Mesenchymal stem cell (in vitro differentiated cells and primary cell): ENCODE measurements around the gene NYAP2.

ENCODE experiments used
- DNase-seq: peaks from one replicate; pipeline ENCODE4 v3.0.0-alpha.2; 2013
- H2AFZ ChIP-seq: one replicate; pipeline ENCODE4 v1.6.1; 2013; ENCODE audit warnings: low read depth, mild to moderate bottlenecking, control low read depth, inconsistent platforms, low read length, moderate library complexity
- H2AK5ac ChIP-seq: 2 replicates; pipeline ENCODE4 v1.6.1; 2013; ENCODE audit warnings: low read length, moderate library complexity, mild to moderate bottlenecking, inconsistent platforms; ENCODE audit not compliant: severe bottlenecking
- H2BK120ac ChIP-seq: one replicate; pipeline ENCODE4 v1.6.1; 2013; ENCODE audit warnings: low read depth, mild to moderate bottlenecking, inconsistent platforms, low read length, moderate library complexity
- H2BK12ac ChIP-seq, 2 experiments: one replicate each; pipeline ENCODE4 v1.6.1; 2013; ENCODE audit warnings: inconsistent platforms in 2 of 2, low read length in 2 of 2, mild to moderate bottlenecking in 2 of 2, moderate library complexity in 2 of 2, control low read depth in 1 of 2
- H2BK15ac ChIP-seq: one replicate; pipeline ENCODE4 v1.6.1; 2013; ENCODE audit warnings: mild to moderate bottlenecking, low read depth, inconsistent platforms; ENCODE audit not compliant: poor library complexity, severe bottlenecking
- H2BK5ac ChIP-seq: 2 replicates; pipeline ENCODE4 v1.6.1; 2013; ENCODE audit warnings: low read depth, mild to moderate bottlenecking, low read length, control low read depth, inconsistent platforms; ENCODE audit not compliant: poor library complexity, severe bottlenecking
- H3K14ac ChIP-seq, 2 experiments: one replicate each; pipeline ENCODE4 v1.6.1; 2013; ENCODE audit warnings: inconsistent platforms in 2 of 2, low read length in 2 of 2, control low read depth in 1 of 2, mild to moderate bottlenecking in 1 of 2, moderate library complexity in 1 of 2
- H3K18ac ChIP-seq, 2 experiments: one replicate each; pipeline ENCODE4 v1.6.1; 2013; ENCODE audit warnings: inconsistent platforms in 2 of 2, low read length in 2 of 2, control low read depth in 1 of 2, low read depth in 1 of 2, mild to moderate bottlenecking in 1 of 2
- H3K23ac ChIP-seq, 2 experiments: one replicate each; pipeline ENCODE4 v1.6.1; 2013; ENCODE audit warnings: inconsistent platforms in 2 of 2, low read length in 2 of 2, mild to moderate bottlenecking in 2 of 2, moderate library complexity in 2 of 2, control low read depth in 1 of 2
- H3K27ac ChIP-seq: 2 replicates; pipeline ENCODE4 v1.5.1; 2013; ENCODE audit warnings: mild to moderate bottlenecking, moderate library complexity, low read length, control low read depth, inconsistent platforms; ENCODE audit not compliant: poor library complexity, severe bottlenecking
- H3K27me3 ChIP-seq, 2 experiments: 2 replicates each; pipeline versions ENCODE4 v1.6.1 to v1.7.0; 2013; ENCODE audit warnings: low read length in 2 of 2, mild to moderate bottlenecking in 2 of 2, moderate library complexity in 2 of 2, control low read depth in 1 of 2, inconsistent platforms in 1 of 2; ENCODE audit not compliant: control insufficient read depth in 1 of 2, insufficient read depth in 1 of 2
- H3K36me3 ChIP-seq, 2 experiments: 2 replicates each; pipeline versions ENCODE4 v1.6.1 to v1.7.0; 2013; ENCODE audit warnings: low read length in 2 of 2, control low read depth in 1 of 2, inconsistent platforms in 1 of 2, low read depth in 1 of 2, mild to moderate bottlenecking in 1 of 2; ENCODE audit not compliant: insufficient read depth in 2 of 2, control insufficient read depth in 1 of 2
- H3K4ac ChIP-seq, 2 experiments: one replicate each; pipeline ENCODE4 v1.6.1; 2013; ENCODE audit warnings: inconsistent platforms in 2 of 2, low read length in 2 of 2, mild to moderate bottlenecking in 2 of 2, moderate library complexity in 2 of 2, control low read depth in 1 of 2, low read depth in 1 of 2
- H3K4me1 ChIP-seq: 2 replicates; pipeline ENCODE4 v1.6.1; 2013; ENCODE audit warnings: low read depth, low read length, control low read depth; ENCODE audit not compliant: control insufficient read depth, insufficient read depth
- H3K4me2 ChIP-seq: 2 replicates; pipeline ENCODE4 v1.6.1; 2013; ENCODE audit warnings: low read length, mild to moderate bottlenecking, inconsistent platforms; ENCODE audit not compliant: poor library complexity, severe bottlenecking
- H3K4me3 ChIP-seq, 2 experiments: 2 replicates each; pipeline versions ENCODE4 v1.5.1 to v1.7.0; 2013; ENCODE audit warnings: low read length in 2 of 2, mild to moderate bottlenecking in 2 of 2, control low read depth in 1 of 2, low read depth in 1 of 2; ENCODE audit not compliant: insufficient read depth in 1 of 2
- H3K79me1 ChIP-seq: replicated peaks from 2 replicates; pipeline ENCODE4 v1.6.1; 2013; ENCODE audit warnings: mild to moderate bottlenecking, control low read depth, low read length, inconsistent platforms; ENCODE audit not compliant: poor library complexity, severe bottlenecking
- H3K9ac ChIP-seq: 2 replicates; pipeline ENCODE4 v1.7.0; 2013; ENCODE audit warnings: mild to moderate bottlenecking, low read length, moderate library complexity
- H3K9me3 ChIP-seq: 2 replicates; pipeline ENCODE4 v1.7.0; 2013; ENCODE audit warnings: mild to moderate bottlenecking, low read length; ENCODE audit not compliant: control insufficient read depth
- H4K8ac ChIP-seq: one replicate; pipeline ENCODE4 v1.6.1; 2013; ENCODE audit warnings: inconsistent platforms, mild to moderate bottlenecking, low read length, moderate library complexity
- H4K91ac ChIP-seq: one replicate; pipeline ENCODE4 v1.6.1; 2013; ENCODE audit warnings: mild to moderate bottlenecking, low read length, inconsistent platforms
- WGBS: methylation state at CpG from one replicate; pipeline ENCODE4 v1.1.7; 2013; ENCODE audit warnings: mixed read lengths; 5-methylcytosine and 5-hydroxymethylcytosine counted together

Gene NYAP2

GRCh38 chr2:225559072-225559415, 159.5 kb downstream of the NYAP2 start:
- Histone ChIP-seq H3K27ac (no peak overlapping the region), H3K79me1 (no peaks in the 10 kb centered on the region), H2BK12ac (no peak overlapping the region), H2AK5ac (no peak overlapping the region), H3K23ac (no peak overlapping the region), H3K9me3 (no peaks in the 10 kb centered on the region), H3K9ac (no peak overlapping the region), H3K4me3 (no peak overlapping the region), H3K4me1 (no peaks in the 10 kb centered on the region), H3K4me2 (no peak overlapping the region), H2BK5ac (no peak overlapping the region), H4K91ac (no peak overlapping the region), H3K27me3 (no peaks in the 10 kb centered on the region), H3K4ac (no peak overlapping the region), H2AFZ (no peak overlapping the region), H4K8ac (no peak overlapping the region), H3K14ac (no peak overlapping the region), H3K18ac (no peak overlapping the region), H3K36me3 (no peaks in the 10 kb centered on the region), H2BK120ac (no peak overlapping the region), H2BK15ac (no peak overlapping the region)
- DNase-seq, result no peak
- WGBS, result 84% methylated on average over 1 of the region's 1 CpG

GRCh38 chr2:225566798-225567197, 167.3 kb downstream of the NYAP2 start:
- H3K9me3 ChIP-seq, result no peaks in the 10 kb centered on the region
- no peak overlapping the region for H2AFZ ChIP-seq
- H3K79me1 ChIP-seq, result no peaks in the 10 kb centered on the region
- no peak overlapping the region for H3K9ac ChIP-seq
- no peaks in the 10 kb centered on the region for H3K36me3 ChIP-seq
- no peak overlapping the region for H2BK120ac ChIP-seq
- H3K27me3 ChIP-seq, result no peaks in the 10 kb centered on the region
- H3K4me2 ChIP-seq, result no peak overlapping the region
- no peak for DNase-seq
- H2BK12ac ChIP-seq, result no peak overlapping the region
- H3K4me3 ChIP-seq, result no peak overlapping the region
- no peak overlapping the region for H4K91ac ChIP-seq
- H2AK5ac ChIP-seq, result no peak overlapping the region
- no peaks in the 10 kb centered on the region for H3K4me1 ChIP-seq
- no peak overlapping the region for H3K23ac ChIP-seq
- WGBS, result 87% methylated on average over 4 of the region's 4 CpGs
- H3K18ac ChIP-seq, result no peak overlapping the region
- no peak overlapping the region for H4K8ac ChIP-seq
- H3K4ac ChIP-seq, result no peak overlapping the region
- no peak overlapping the region for H2BK15ac ChIP-seq
- no peak overlapping the region for H3K14ac ChIP-seq
- no peak overlapping the region for H2BK5ac ChIP-seq
- no peak overlapping the region for H3K27ac ChIP-seq

DNA sequence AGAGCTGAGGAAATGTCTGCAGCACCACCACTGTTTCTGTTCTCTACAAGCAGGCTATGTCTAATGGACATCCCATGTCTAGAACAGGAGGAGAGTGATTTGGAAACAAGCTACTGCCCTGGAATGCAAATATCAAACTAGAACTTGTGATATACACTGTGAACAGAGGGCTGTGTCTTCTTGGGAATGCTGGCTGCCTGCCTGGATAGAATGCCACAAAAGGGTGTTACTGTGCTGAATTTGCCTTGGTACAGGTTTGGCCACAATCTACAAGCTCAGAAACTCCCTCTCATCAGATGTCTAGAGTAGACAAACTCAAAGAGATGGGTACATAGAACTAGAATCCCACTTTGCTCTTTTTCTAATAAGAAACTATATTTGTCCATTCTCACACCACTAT, 170.5 kb downstream of the NYAP2 start:
- DNase-seq, result no peak
- H4K8ac ChIP-seq, result no peak overlapping the region
- no peak overlapping the region for H2BK15ac ChIP-seq
- H2AK5ac ChIP-seq, result no peak overlapping the region
- no peak overlapping the region for H3K4me3 ChIP-seq
- H3K36me3 ChIP-seq, result no peaks in the 10 kb centered on the region
- H2BK5ac ChIP-seq, result no peak overlapping the region
- H3K79me1 ChIP-seq, result no peaks in the 10 kb centered on the region
- H3K27me3 ChIP-seq, result no peaks in the 10 kb centered on the region
- H2BK120ac ChIP-seq, result no peak overlapping the region
- H3K9me3 ChIP-seq, result no peaks in the 10 kb centered on the region
- H2BK12ac ChIP-seq, result no peak overlapping the region
- no peak overlapping the region for H3K14ac ChIP-seq
- no peak overlapping the region for H4K91ac ChIP-seq
- no peak overlapping the region for H3K4me2 ChIP-seq
- H3K23ac ChIP-seq, result no peak overlapping the region
- no peak overlapping the region for H3K27ac ChIP-seq
- no peak overlapping the region for H3K9ac ChIP-seq
- H2AFZ ChIP-seq, result no peak overlapping the region
- H3K4ac ChIP-seq, result no peak overlapping the region
- H3K4me1 ChIP-seq, result no peaks in the 10 kb centered on the region
- H3K18ac ChIP-seq, result no peak overlapping the region

DNA sequence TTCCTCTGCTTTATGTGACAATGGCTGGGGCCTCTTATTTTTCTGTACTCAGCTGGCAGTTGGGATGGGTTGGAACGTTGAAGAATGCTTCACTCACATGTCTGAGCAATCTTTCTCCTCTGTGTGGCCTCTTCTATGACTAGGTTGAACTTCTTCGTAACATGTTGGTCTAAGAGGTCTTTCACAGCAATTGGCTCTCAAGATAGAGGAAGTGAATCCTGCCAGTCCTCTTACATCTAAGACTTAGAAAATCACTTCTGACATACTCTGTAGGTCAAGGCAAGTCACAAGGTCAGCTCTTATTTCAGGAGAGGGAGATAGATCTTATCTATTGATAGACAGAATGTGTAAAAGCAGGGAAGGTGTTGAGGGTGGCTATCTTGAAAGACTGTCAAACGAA, 174.1 kb downstream of the NYAP2 start:
- Histone ChIP-seq H3K23ac (no peak overlapping the region), H3K79me1 (no peaks in the 10 kb centered on the region), H3K27ac (no peak overlapping the region), H2BK5ac (no peak overlapping the region), H3K4me1 (no peaks in the 10 kb centered on the region), H2BK12ac (no peak overlapping the region), H3K4ac (no peak overlapping the region), H3K36me3 (no peaks in the 10 kb centered on the region), H2AFZ (no peak overlapping the region), H3K4me2 (no peak overlapping the region), H2BK15ac (no peak overlapping the region), H3K4me3 (no peak overlapping the region), H3K14ac (no peak overlapping the region), H3K9ac (no peak overlapping the region), H3K18ac (no peak overlapping the region), H3K9me3 (peaks cover 4% of the 10 kb centered on the region), H2BK120ac (no peak overlapping the region), H2AK5ac (no peak overlapping the region), H3K27me3 (peaks cover 0 to 3% of the 10 kb centered on the region in 2 experiments), H4K91ac (no peak overlapping the region), H4K8ac (no peak overlapping the region)
- DNase-seq, result no peak
- 47% methylated on average over 3 of the region's 3 CpGs for WGBS
